ENCODE data around the gene PPP1R12A. TPM values are rescaled to one million over a fixed set of nuclear protein-coding genes. Genes with fewer than 3 reads are reported as not detected.

Gene PPP1R12A
- total and polyA plus RNA-seq, 9 of the 15 experiments (the other 6 are each of a cell fraction or from before 2014, with no cell fraction given): 26.4 to 119 (median 53.3) TPM

DNA sequence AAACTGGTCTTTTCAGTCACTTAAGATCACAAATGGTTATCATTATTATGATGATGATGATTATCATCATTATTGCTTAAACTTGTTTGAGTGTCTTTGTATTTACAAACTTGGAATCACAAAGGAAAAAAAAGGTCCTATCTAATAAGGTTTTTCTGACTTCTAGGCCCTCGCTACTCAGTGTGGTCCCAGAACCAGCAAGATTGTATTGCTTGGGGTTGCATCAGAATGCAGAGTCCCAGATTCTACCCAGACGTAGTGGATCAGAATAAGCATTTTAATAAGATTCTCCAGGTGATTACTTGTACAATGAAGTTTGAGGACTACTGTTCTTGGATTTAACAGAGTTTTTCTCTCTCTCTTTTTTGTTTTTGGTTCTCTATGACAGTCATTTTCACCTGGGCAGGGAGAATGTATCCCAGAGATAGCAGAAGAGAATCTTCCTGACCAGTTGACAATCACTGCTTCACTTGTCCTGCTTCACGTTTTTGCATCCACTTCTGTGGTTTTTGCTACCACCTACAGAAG lies 29.3 kb upstream of the PPP1R12A start (continued):
- TF ChIP-seq, protein P1, sequence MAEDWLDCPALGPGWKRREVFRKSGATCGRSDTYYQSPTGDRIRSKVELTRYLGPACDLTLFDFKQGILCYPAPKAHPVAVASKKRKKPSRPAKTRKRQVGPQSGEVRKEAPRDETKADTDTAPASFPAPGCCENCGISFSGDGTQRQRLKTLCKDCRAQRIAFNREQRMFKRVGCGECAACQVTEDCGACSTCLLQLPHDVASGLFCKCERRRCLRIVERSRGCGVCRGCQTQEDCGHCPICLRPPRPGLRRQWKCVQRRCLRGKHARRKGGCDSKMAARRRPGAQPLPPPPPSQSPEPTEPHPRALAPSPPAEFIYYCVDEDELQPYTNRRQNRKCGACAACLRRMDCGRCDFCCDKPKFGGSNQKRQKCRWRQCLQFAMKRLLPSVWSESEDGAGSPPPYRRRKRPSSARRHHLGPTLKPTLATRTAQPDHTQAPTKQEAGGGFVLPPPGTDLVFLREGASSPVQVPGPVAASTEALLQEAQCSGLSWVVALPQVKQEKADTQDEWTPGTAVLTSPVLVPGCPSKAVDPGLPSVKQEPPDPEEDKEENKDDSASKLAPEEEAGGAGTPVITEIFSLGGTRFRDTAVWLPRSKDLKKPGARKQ (CRISPR knock-in tag; IDR thresholded peaks at IDR 0.05): no peak
- TF ChIP-seq MXI1 (IDR thresholded peaks at IDR 0.05; ENCODE audit: low read depth, low read length) (no peak), SMARCC2 (IDR thresholded peaks at IDR 0.05; ENCODE audit: low read depth) (0 out of 2 replicates have a peak, but pooled peaks have one; percentile 32), TAF1 (IDR thresholded peaks at IDR 0.05; ENCODE audit: control insufficient read depth, extremely low read depth, insufficient read depth, low read length, severe bottlenecking) (no peak), POLR2A (conservative IDR thresholded peaks at IDR 0.05) (no peak), SMARCE1 (IDR thresholded peaks at IDR 0.05) (peak; percentile 32; the same call in 1 of the 2 replicates), NFE2L1 (tag; IDR thresholded peaks at IDR 0.05; ENCODE audit: borderline replicate concordance, low read depth) (no peak), RBM17 (IDR thresholded peaks at IDR 0.05; ENCODE audit: borderline replicate concordance, low read depth, low read length) (no peak), E2F3 (CRISPR knock-in tag; IDR thresholded peaks at IDR 0.05) (no peak)
- TF ChIP-seq, protein P2, sequence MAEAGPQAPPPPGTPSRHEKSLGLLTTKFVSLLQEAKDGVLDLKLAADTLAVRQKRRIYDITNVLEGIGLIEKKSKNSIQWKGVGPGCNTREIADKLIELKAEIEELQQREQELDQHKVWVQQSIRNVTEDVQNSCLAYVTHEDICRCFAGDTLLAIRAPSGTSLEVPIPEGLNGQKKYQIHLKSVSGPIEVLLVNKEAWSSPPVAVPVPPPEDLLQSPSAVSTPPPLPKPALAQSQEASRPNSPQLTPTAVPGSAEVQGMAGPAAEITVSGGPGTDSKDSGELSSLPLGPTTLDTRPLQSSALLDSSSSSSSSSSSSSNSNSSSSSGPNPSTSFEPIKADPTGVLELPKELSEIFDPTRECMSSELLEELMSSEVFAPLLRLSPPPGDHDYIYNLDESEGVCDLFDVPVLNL (CRISPR knock-in tag; IDR thresholded peaks at IDR 0.05; ENCODE audit: low read depth): no peak
- TF ChIP-seq, protein P3, sequence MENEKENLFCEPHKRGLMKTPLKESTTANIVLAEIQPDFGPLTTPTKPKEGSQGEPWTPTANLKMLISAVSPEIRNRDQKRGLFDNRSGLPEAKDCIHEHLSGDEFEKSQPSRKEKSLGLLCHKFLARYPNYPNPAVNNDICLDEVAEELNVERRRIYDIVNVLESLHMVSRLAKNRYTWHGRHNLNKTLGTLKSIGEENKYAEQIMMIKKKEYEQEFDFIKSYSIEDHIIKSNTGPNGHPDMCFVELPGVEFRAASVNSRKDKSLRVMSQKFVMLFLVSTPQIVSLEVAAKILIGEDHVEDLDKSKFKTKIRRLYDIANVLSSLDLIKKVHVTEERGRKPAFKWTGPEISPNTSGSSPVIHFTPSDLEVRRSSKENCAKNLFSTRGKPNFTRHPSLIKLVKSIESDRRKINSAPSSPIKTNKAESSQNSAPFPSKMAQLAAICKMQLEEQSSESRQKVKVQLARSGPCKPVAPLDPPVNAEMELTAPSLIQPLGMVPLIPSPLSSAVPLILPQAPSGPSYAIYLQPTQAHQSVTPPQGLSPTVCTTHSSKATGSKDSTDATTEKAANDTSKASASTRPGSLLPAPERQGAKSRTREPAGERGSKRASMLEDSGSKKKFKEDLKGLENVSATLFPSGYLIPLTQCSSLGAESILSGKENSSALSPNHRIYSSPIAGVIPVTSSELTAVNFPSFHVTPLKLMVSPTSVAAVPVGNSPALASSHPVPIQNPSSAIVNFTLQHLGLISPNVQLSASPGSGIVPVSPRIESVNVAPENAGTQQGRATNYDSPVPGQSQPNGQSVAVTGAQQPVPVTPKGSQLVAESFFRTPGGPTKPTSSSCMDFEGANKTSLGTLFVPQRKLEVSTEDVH (IDR thresholded peaks at IDR 0.05; ENCODE audit: low read depth, partially characterized antibody): no peak
- TF ChIP-seq, protein P4, sequence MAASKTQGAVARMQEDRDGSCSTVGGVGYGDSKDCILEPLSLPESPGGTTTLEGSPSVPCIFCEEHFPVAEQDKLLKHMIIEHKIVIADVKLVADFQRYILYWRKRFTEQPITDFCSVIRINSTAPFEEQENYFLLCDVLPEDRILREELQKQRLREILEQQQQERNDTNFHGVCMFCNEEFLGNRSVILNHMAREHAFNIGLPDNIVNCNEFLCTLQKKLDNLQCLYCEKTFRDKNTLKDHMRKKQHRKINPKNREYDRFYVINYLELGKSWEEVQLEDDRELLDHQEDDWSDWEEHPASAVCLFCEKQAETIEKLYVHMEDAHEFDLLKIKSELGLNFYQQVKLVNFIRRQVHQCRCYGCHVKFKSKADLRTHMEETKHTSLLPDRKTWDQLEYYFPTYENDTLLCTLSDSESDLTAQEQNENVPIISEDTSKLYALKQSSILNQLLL (CRISPR knock-in tag; IDR thresholded peaks at IDR 0.05; ENCODE audit: borderline replicate concordance): no peak
- TF ChIP-seq, protein P5, sequence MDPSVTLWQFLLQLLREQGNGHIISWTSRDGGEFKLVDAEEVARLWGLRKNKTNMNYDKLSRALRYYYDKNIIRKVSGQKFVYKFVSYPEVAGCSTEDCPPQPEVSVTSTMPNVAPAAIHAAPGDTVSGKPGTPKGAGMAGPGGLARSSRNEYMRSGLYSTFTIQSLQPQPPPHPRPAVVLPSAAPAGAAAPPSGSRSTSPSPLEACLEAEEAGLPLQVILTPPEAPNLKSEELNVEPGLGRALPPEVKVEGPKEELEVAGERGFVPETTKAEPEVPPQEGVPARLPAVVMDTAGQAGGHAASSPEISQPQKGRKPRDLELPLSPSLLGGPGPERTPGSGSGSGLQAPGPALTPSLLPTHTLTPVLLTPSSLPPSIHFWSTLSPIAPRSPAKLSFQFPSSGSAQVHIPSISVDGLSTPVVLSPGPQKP (CRISPR knock-in tag; IDR thresholded peaks at IDR 0.05): no peak
- TF ChIP-seq, protein P6, sequence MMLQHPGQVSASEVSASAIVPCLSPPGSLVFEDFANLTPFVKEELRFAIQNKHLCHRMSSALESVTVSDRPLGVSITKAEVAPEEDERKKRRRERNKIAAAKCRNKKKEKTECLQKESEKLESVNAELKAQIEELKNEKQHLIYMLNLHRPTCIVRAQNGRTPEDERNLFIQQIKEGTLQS (IDR thresholded peaks at IDR 0.05): peak; percentile 79; the same call in 1 of the 2 replicates
- TF ChIP-seq, protein P6 (CRISPR knock-in tag; conservative IDR thresholded peaks at IDR 0.05): no peak

Measured in K562 (cell line).